Measurements from ENCODE around the gene C1QTNF7.

Gene C1QTNF7

DNA sequence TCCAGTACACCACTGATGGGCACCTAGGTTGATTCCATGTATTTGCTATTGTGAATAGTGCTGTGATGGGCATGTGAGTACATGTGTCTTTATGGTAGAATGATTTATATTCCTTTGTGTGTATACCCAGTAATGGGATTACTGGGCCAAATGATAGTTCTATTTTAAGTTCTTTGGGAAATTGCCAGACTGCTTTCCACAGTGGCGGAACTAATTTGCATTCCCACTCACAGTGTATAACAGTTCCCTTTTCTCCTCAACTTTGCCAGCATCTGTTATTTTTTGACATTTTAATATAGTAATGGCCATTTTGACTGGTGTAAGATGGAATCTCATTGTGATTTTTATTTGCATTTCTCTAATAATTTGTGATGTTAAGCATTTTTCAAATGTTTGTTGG lies 67.8 kb downstream of the C1QTNF7 start:
- FAIRE-seq (no peak), DNase-seq (ENCODE audit: extremely low spot score, insufficient read length, low read depth) (no peak)

Measured in GM18507 (cell line).